HCT116 (cell line): ENCODE measurements around the gene MYH10. TPM values are rescaled to one million over a fixed set of nuclear protein-coding genes. Genes with fewer than 3 reads are reported as not detected.
"Not testable (repeated sequence)": the region's sequence is repeated elsewhere in the genome, so short reads cannot be mapped to it uniquely, and the experiment has no call there.

Experiments used
- ATAC-seq: fragments of 200-7000 bp; cut with Tn5 transposase; 2 replicates; pipeline ENCODE4 v1.9.1; 2020; ENCODE audit warnings: mild to moderate bottlenecking, moderate library complexity
- BruUV-seq: library from RNA; stranded (reverse); fragments of 400-500 nt; replicated peaks from 2 replicates; lab custom pipeline; 2021; lab: Mats Ljungman, UMichigan
- CTCF ChIA-PET: fragments of 300-600 bp; sonication (Branson Sonifier 250); formaldehyde crosslinking; loops from one replicate; lab custom pipeline; 2021; ENCODE audit warnings: antibody characterized with exemption; lab: Charles Lee
- POLR2A ChIA-PET: fragments of 300-600, 350-600 bp; sonication (Branson Sonifier 250); formaldehyde crosslinking; loops from one replicate; lab custom pipeline; 2021; ENCODE audit warnings: antibody characterized with exemption; lab: Charles Lee
- RAD21 ChIA-PET, 2 experiments: fragments of 300-600 bp; sonication (Branson Sonifier 250); formaldehyde crosslinking; loops; one replicate each; lab custom pipeline; 2023; ENCODE audit warnings: low total read pairs in 2 of 2; ENCODE audit not compliant: uncharacterized antibody in 2 of 2, unreplicated experiment in 2 of 2, low non-redundant PET in 1 of 2; lab: Charles Lee
- DNase-seq: peaks from one replicate; pipeline ENCODE4 v3.0.0-alpha.2; 2010; ENCODE audit warnings: low read depth, low spot score
- H2AFZ ChIP-seq: fragments of 200-600 bp; shearing (Covaris generic), sonication (generic); 2 replicates; pipeline ENCODE4 v1.6.1; 2017; ENCODE audit warnings: low read depth, mixed run types, mixed read lengths, antibody characterized with exemption, low read length; ENCODE audit not compliant: poor library complexity, severe bottlenecking
- H3K27ac ChIP-seq: 2 replicates; pipeline ENCODE4 v1.5.1; 2012; ENCODE audit warnings: low read depth, low read length
- H3K27me3 ChIP-seq: fragments of 200-600 bp; sonication (generic); 2 replicates; pipeline ENCODE4 v1.6.1; 2016; ENCODE audit warnings: mixed run types, low read length, mixed read lengths; ENCODE audit not compliant: insufficient read depth
- H3K36me3 ChIP-seq, 2 experiments: fragments of 200-500 bp in 1 of 2; fragments of 200-600 bp in 1 of 2; sonication (Bioruptor generic) in 1 of 2; sonication (generic) in 1 of 2; 2 replicates each; pipeline versions ENCODE4 v1.5.1 to v1.6.1; 2014 to 2016; ENCODE audit warnings: low read length in 2 of 2, inconsistent platforms in 1 of 2, mixed read lengths in 1 of 2, mixed run types in 1 of 2; ENCODE audit not compliant: insufficient read depth in 2 of 2, control insufficient read depth in 1 of 2
- H3K4me1 ChIP-seq, 2 experiments: fragments of 200-600 bp in 1 of 2; sonication (generic) in 1 of 2; 2 replicates each; pipeline versions ENCODE4 v1.5.1 to v1.6.1; 2012 to 2017; ENCODE audit warnings: low read length in 2 of 2, inconsistent platforms in 1 of 2, mild to moderate bottlenecking in 1 of 2, mixed read lengths in 1 of 2, mixed run types in 1 of 2, moderate library complexity in 1 of 2; ENCODE audit not compliant: insufficient read depth in 2 of 2, control insufficient read depth in 1 of 2
- H3K4me2 ChIP-seq: fragments of 200-600 bp; sonication (generic); 2 replicates; pipeline ENCODE4 v1.6.1; 2017; ENCODE audit warnings: mixed run types, low read length, mixed read lengths
- H3K4me3 ChIP-seq, 2 experiments: fragments of 200-600 bp in 1 of 2; sonication (generic) in 1 of 2; replicated peaks in 1 of 2; 2 replicates each; pipeline ENCODE4 v1.5.1; 2011 to 2016; ENCODE audit warnings: low read length in 2 of 2, control low read depth in 1 of 2, low read depth in 1 of 2, mild to moderate bottlenecking in 1 of 2, mixed read lengths in 1 of 2, mixed run types in 1 of 2
- H3K79me2 ChIP-seq: fragments of 200-600 bp; sonication (generic); 2 replicates; pipeline ENCODE4 v1.6.1; 2017; ENCODE audit warnings: mild to moderate bottlenecking, mixed run types, low read length, moderate library complexity, mixed read lengths; ENCODE audit not compliant: insufficient read depth
- H3K9ac ChIP-seq: fragments of 200-600 bp; sonication (generic); 2 replicates; pipeline ENCODE4 v1.6.1; 2016; ENCODE audit warnings: low read length, mixed read lengths
- H3K9me2 ChIP-seq: fragments of 200-600 bp; sonication (generic), shearing (Covaris generic); 2 replicates; pipeline ENCODE4 v1.6.1; 2017; ENCODE audit warnings: mixed run types, mild to moderate bottlenecking, moderate library complexity; ENCODE audit not compliant: insufficient read depth
- H3K9me3 ChIP-seq, 2 experiments: fragments of 200-500 bp in 1 of 2; fragments of 200-600 bp in 1 of 2; sonication (Bioruptor generic) in 1 of 2; sonication (generic) in 1 of 2; 2 replicates each; pipeline ENCODE4 v1.6.1; 2014 to 2017; ENCODE audit warnings: low read length in 2 of 2, mixed read lengths in 2 of 2, inconsistent platforms in 1 of 2, low read depth in 1 of 2, mild to moderate bottlenecking in 1 of 2, mixed run types in 1 of 2, moderate library complexity in 1 of 2; ENCODE audit not compliant: control insufficient read depth in 1 of 2, insufficient read depth in 1 of 2
- H4K20me1 ChIP-seq: fragments of 200-600 bp; sonication (generic), shearing (Covaris generic); 2 replicates; pipeline ENCODE4 v1.6.1; 2017; ENCODE audit warnings: mixed run types, mild to moderate bottlenecking, moderate library complexity; ENCODE audit not compliant: insufficient read depth
- MAX ChIP-seq: IDR thresholded peaks from 2 replicates; pipeline ENCODE4 v1.6.1; 2012
- TCF7L2 ChIP-seq: IDR thresholded peaks from 2 replicates; pipeline ENCODE4 v1.7.0; 2011; ENCODE audit warnings: borderline replicate concordance, inconsistent platforms; ENCODE audit not compliant: insufficient read depth, insufficient read length; ENCODE audit errors: extremely low read depth
- intact Hi-C: fragments of 100-400 bp; cut with micrococcal nuclease; formaldehyde crosslinking; loops from 2 replicates; pipeline ENCODE4 v1.10.0; 2022
- total RNA-seq: library from RNA; stranded (reverse); gene quantifications from one replicate; pipeline ENCODE4 v1.2.1, GENCODE V29; 2021; ENCODE audit not compliant: unreplicated experiment

The MYH10 gene
- total RNA-seq, 1 experiment from 2014 or later = 39.2 TPM

DNA sequence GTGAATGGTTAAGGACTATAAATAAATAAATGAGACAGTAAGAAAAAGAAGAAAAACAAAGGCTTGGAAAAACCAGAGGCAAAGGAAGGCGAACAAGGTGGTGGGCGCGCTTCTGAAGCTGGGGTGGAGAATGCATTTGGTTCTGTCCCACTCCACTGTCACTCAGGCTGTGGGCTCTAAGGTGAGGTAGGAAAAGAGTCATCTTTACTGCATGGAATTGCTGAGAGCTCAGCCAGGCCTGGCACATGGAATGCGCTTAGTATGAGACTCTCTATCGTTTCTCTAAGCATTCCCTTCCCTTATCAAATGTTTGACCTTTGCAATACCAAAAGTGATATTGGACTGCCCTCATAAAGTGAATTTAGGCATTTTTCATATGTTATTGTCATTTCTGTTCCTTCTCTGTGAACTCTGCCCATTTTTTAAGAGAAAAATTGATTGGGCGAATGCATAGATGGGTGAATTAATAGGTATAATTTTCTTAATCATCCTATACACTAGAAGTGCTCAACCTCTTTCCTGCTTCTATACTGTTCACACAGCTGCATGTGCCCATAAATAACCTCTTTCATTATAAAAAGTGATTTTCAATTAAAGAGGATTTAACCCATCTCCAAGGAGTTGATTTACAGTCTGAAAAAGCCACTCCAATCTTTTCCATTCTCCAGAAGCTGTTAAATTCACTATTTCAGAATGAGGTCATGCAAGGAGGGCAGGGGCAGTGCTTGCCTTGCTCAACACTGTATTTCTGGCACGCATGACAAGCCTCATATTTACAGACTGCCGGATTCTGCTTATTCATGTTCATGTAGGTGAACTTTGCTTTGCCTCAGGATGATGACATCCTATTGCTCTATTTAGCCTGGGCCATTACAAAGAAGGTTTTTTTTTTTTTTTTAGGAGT is 87.7 kb downstream of the MYH10 start:
- Histone ChIP-seq H3K4me2 (no peak overlapping the region), H2AFZ (no peak overlapping the region), H3K27ac (no peak overlapping the region), H3K79me2 (no peaks in the 10 kb centered on the region), H3K9ac (no peak overlapping the region), H4K20me1 (no peaks in the 10 kb centered on the region), H3K27me3 (no peaks in the 10 kb centered on the region), H3K4me3 (no peak overlapping the region), H3K4me1 (no peaks in the 10 kb centered on the region), H3K36me3 (peaks cover 0 to 19% of the 10 kb centered on the region in 2 experiments; a peak in 3 of 4 replicates), H3K9me2 (no peaks in the 10 kb centered on the region), H3K9me3 (no peaks in the 10 kb centered on the region)
- ChIA-PET RAD21 (no interaction called here), POLR2A (no interaction called here), CTCF (no interaction called here)
- no peak for ATAC-seq
- TF ChIP-seq TCF7L2 (no peak), MAX (no peak)
- BruUV-seq = no TSS peak
- intact Hi-C loops = no loop called here
- no peak for DNase-seq

DNA sequence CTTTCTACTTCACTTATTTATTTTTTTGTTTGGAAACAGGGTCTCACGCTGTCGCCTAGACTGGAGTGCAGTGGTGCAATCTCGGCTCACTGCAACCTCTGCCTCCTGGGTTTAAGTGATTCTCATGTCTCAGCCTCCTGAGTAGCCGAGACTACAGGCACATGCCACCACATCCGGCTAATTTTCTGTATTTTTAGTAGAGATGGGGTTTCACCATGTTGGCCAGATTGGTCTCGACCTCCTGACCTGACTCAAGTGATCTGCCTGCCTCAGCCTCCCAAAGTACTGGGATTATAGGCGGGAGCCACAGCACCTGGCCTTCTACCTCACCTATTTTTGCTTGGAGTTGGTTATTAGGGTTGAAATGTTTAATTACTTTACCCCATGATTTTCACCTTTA is 90.5 kb downstream of the MYH10 start:
- H3K4me2 ChIP-seq, H3K9ac ChIP-seq, CTCF ChIA-PET, H3K4me3 ChIP-seq, H4K20me1 ChIP-seq, H3K9me3 ChIP-seq, H3K27me3 ChIP-seq, H3K27ac ChIP-seq, H3K79me2 ChIP-seq, RAD21 ChIA-PET, H3K9me2 ChIP-seq, H3K4me1 ChIP-seq, POLR2A ChIA-PET, DNase-seq, ATAC-seq, H2AFZ ChIP-seq, intact Hi-C loops, BruUV-seq: not testable (repeated sequence)
- H3K36me3 ChIP-seq = peaks cover 0 to 16% of the 10 kb centered on the region in 2 experiments; a peak in 3 of 4 replicates
